Activated CD4-positive, CD25-positive, alpha-beta regulatory T cell treated with anti-CD3 and anti-CD28 coated beads, Interleukin-2, amount 50 U/mL, for 16 hours (primary cell): ENCODE data around the gene CACNA1C.

ENCODE experiments used
- DNase-seq: peaks from one replicate; pipeline ENCODE4 v3.0.0-alpha.2; 2020; ENCODE audit warnings: low read depth, low spot score

CACNA1C gene

GRCh38 chr12:2356601-2357125 lies 303.9 kb downstream of the CACNA1C start:
- DNase-seq, result no peak

GRCh38 chr12:2358986-2359658 lies 306.3 kb downstream of the CACNA1C start:
- no peak for DNase-seq

- no peak for DNase-seq
Measured at GRCh38 chr12:2359725-2360629, 307.2 kb downstream of the CACNA1C start.

GRCh38 chr12:2360630-2361170 lies 307.9 kb downstream of the CACNA1C start:
- DNase-seq, result no peak

GRCh38 chr12:2363836-2364609 lies 311.2 kb downstream of the CACNA1C start:
- no peak for DNase-seq

GRCh38 chr12:2364631-2365051 lies 311.9 kb downstream of the CACNA1C start:
- DNase-seq, result no peak

GRCh38 chr12:2366711-2367110 lies 313.9 kb downstream of the CACNA1C start:
- DNase-seq, result no peak

GRCh38 chr12:2372178-2372577 lies 319.4 kb downstream of the CACNA1C start:
- no peak for DNase-seq

- DNase-seq, result no peak
Measured at GRCh38 chr12:2372735-2373134, 319.9 kb downstream of the CACNA1C start.

- no peak for DNase-seq
Measured at GRCh38 chr12:2373307-2373706, 320.5 kb downstream of the CACNA1C start.

- DNase-seq, result no peak
Measured at GRCh38 chr12:2374092-2374906, 321.5 kb downstream of the CACNA1C start.

GRCh38 chr12:2375871-2376270 lies 323.1 kb downstream of the CACNA1C start:
- no peak for DNase-seq

- DNase-seq, result no peak
Measured at GRCh38 chr12:2376908-2377657, 324.3 kb downstream of the CACNA1C start.

GRCh38 chr12:2378835-2379330 lies 326.1 kb downstream of the CACNA1C start:
- no peak for DNase-seq

GRCh38 chr12:2380946-2381345 lies 328.2 kb downstream of the CACNA1C start:
- no peak for DNase-seq

GRCh38 chr12:2382370-2383155 lies 329.8 kb downstream of the CACNA1C start:
- no peak for DNase-seq

- DNase-seq, result no peak
Measured at GRCh38 chr12:2383325-2384028, 330.7 kb downstream of the CACNA1C start.

GRCh38 chr12:2384029-2384386 lies 331.2 kb downstream of the CACNA1C start:
- no peak for DNase-seq
